Panc1 (cell line): Measurements from ENCODE around the gene ARHGEF6. TPM values are rescaled to one million over a fixed set of nuclear protein-coding genes. Genes with fewer than 3 reads are reported as not detected.

Experiments
- ATAC-seq: fragments of 200-7000 bp; cut with Tn5 transposase; 2 replicates; pipeline ENCODE4 v1.9.1; 2020; ENCODE audit warnings: mild to moderate bottlenecking, moderate library complexity
- BruUV-seq: library from RNA; stranded (reverse); fragments of 400-500 nt; replicated peaks from 2 replicates; lab custom pipeline; 2021; lab: Mats Ljungman, UMichigan
- CTCF ChIA-PET: fragments of 300-600 bp; sonication (Branson Sonifier 250); formaldehyde crosslinking; loops from one replicate; lab custom pipeline; 2022; ENCODE audit warnings: antibody characterized with exemption; lab: Charles Lee
- POLR2A ChIA-PET: fragments of 300-600 bp; sonication (Branson Sonifier 250); formaldehyde crosslinking; loops from one replicate; lab custom pipeline; 2022; ENCODE audit warnings: antibody characterized with exemption; lab: Charles Lee
- DNase-seq: peaks from one replicate; pipeline ENCODE4 v3.0.0-alpha.2; 2010; ENCODE audit warnings: low read depth, low spot score
- H3K27ac ChIP-seq: 2 replicates; pipeline ENCODE4 v1.5.1; 2011; ENCODE audit warnings: mild to moderate bottlenecking, low read length, inconsistent platforms
- H3K27me3 ChIP-seq: fragments of 200-500 bp; sonication (Bioruptor generic); 2 replicates; pipeline ENCODE4 v1.6.0; 2014; ENCODE audit warnings: low read length, inconsistent platforms; ENCODE audit not compliant: control insufficient read depth, insufficient read depth
- H3K36me3 ChIP-seq: fragments of 200-500 bp; sonication (Bioruptor generic); 2 replicates; pipeline ENCODE4 v1.5.1; 2014; ENCODE audit warnings: inconsistent platforms, mild to moderate bottlenecking, low read length, moderate library complexity; ENCODE audit not compliant: control insufficient read depth, insufficient read depth
- H3K4me1 ChIP-seq: 2 replicates; pipeline ENCODE4 v1.5.1; 2011; ENCODE audit warnings: inconsistent platforms, mild to moderate bottlenecking, low read length, moderate library complexity; ENCODE audit not compliant: control insufficient read depth, insufficient read depth
- H3K4me3 ChIP-seq, 2 experiments: 2 replicates each; pipeline ENCODE4 v1.5.1; 2011 to 2012; ENCODE audit warnings: low read depth in 2 of 2, low read length in 2 of 2, mild to moderate bottlenecking in 2 of 2, inconsistent platforms in 1 of 2, moderate library complexity in 1 of 2
- H3K9me3 ChIP-seq: fragments of 200-500 bp; sonication (Bioruptor generic); 2 replicates; pipeline ENCODE4 v1.5.1; 2014; ENCODE audit warnings: low read depth, mild to moderate bottlenecking, inconsistent platforms, low read length, moderate library complexity; ENCODE audit not compliant: control insufficient read depth, insufficient read depth
- POLR2AphosphoS5 ChIP-seq: IDR thresholded peaks from 2 replicates; pipeline ENCODE4 v1.6.1; 2012; ENCODE audit warnings: mild to moderate bottlenecking, low read depth, low read length, moderate library complexity
- SIN3A ChIP-seq: IDR thresholded peaks from 2 replicates; pipeline ENCODE4 v1.6.1; 2012; ENCODE audit warnings: low read depth, mild to moderate bottlenecking, low read length, moderate library complexity, borderline replicate concordance; ENCODE audit not compliant: insufficient read depth
- TCF7L2 ChIP-seq: IDR thresholded peaks from 2 replicates; pipeline ENCODE4 v1.6.1; 2011; ENCODE audit warnings: mild to moderate bottlenecking, low read depth, low read length, inconsistent platforms
- in situ Hi-C: cut with HindIII; loops from 2 replicates; pipeline ENCODE4 v1.10.0; 2016; ENCODE audit warnings: low sequenced_read_pairs, low pct_unique_long_range_greater_than_20kb
- intact Hi-C: fragments of 100-400 bp; cut with micrococcal nuclease; formaldehyde crosslinking; loops from one replicate; pipeline ENCODE4 v1.10.0; 2022; ENCODE audit not compliant: unreplicated experiment
- total RNA-seq: library from RNA; stranded (reverse); gene quantifications from one replicate; pipeline ENCODE4 v1.2.1, GENCODE V29; 2021; ENCODE audit not compliant: unreplicated experiment
- TF ChIP-seq, protein P1 (sequence below), 2 experiments: IDR thresholded peaks; 2 replicates each; pipeline ENCODE4 v1.6.1; 2011 to 2012; ENCODE audit warnings: low read depth in 2 of 2, control low read depth in 1 of 2, low read length in 1 of 2, mild to moderate bottlenecking in 1 of 2, moderate library complexity in 1 of 2; ENCODE audit not compliant: insufficient read depth in 1 of 2
- TF ChIP-seq, protein P2 (sequence below): fragments of 450-650 bp; IDR thresholded peaks from 2 replicates; pipeline ENCODE4 v1.5.1; 2017; ENCODE audit warnings: mild to moderate bottlenecking

Gene ARHGEF6
- total RNA-seq, 1 experiment from 2014 or later = 35.5 TPM

DNA sequence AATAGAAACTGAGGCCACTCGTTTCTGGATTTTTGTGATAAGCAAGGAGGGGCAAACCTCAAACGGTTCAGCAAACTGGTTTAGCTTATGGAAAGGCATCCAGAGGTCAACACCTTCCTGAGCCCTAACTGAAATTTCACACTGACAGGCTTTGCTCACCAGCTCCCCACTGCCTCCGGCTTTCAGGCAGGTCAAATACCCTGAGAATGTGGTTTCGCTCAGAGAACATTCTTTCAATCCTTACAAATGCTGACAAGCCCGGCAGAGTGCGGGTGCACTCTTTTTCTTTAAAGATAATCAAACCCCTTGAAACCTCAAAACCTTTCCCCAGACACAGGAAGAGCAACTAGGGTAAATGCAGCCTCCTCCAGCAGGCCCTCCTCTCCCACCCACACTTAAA, 91.3 kb downstream of the ARHGEF6 start:
- H3K27ac ChIP-seq = no peak overlapping the region
- no peaks in the 10 kb centered on the region for H3K27me3 ChIP-seq
- no TSS peak for BruUV-seq
- no peak for ATAC-seq
- ChIA-PET POLR2A (no interaction called here), CTCF (no interaction called here)
- no peaks in the 10 kb centered on the region for H3K9me3 ChIP-seq
- TF ChIP-seq POLR2AphosphoS5 (no peak), TCF7L2 (no peak), SIN3A (no peak)
- TF ChIP-seq, protein P1, sequence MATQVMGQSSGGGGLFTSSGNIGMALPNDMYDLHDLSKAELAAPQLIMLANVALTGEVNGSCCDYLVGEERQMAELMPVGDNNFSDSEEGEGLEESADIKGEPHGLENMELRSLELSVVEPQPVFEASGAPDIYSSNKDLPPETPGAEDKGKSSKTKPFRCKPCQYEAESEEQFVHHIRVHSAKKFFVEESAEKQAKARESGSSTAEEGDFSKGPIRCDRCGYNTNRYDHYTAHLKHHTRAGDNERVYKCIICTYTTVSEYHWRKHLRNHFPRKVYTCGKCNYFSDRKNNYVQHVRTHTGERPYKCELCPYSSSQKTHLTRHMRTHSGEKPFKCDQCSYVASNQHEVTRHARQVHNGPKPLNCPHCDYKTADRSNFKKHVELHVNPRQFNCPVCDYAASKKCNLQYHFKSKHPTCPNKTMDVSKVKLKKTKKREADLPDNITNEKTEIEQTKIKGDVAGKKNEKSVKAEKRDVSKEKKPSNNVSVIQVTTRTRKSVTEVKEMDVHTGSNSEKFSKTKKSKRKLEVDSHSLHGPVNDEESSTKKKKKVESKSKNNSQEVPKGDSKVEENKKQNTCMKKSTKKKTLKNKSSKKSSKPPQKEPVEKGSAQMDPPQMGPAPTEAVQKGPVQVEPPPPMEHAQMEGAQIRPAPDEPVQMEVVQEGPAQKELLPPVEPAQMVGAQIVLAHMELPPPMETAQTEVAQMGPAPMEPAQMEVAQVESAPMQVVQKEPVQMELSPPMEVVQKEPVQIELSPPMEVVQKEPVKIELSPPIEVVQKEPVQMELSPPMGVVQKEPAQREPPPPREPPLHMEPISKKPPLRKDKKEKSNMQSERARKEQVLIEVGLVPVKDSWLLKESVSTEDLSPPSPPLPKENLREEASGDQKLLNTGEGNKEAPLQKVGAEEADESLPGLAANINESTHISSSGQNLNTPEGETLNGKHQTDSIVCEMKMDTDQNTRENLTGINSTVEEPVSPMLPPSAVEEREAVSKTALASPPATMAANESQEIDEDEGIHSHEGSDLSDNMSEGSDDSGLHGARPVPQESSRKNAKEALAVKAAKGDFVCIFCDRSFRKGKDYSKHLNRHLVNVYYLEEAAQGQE (IDR thresholded peaks at IDR 0.05; ENCODE audit: insufficient read depth in 1 of 2, low read depth in 2 of 2, low read length in 1 of 2) = no peak
- TF ChIP-seq, protein P2, sequence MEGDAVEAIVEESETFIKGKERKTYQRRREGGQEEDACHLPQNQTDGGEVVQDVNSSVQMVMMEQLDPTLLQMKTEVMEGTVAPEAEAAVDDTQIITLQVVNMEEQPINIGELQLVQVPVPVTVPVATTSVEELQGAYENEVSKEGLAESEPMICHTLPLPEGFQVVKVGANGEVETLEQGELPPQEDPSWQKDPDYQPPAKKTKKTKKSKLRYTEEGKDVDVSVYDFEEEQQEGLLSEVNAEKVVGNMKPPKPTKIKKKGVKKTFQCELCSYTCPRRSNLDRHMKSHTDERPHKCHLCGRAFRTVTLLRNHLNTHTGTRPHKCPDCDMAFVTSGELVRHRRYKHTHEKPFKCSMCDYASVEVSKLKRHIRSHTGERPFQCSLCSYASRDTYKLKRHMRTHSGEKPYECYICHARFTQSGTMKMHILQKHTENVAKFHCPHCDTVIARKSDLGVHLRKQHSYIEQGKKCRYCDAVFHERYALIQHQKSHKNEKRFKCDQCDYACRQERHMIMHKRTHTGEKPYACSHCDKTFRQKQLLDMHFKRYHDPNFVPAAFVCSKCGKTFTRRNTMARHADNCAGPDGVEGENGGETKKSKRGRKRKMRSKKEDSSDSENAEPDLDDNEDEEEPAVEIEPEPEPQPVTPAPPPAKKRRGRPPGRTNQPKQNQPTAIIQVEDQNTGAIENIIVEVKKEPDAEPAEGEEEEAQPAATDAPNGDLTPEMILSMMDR = no peak
- H3K4me1 ChIP-seq = peaks cover 3% of the 10 kb centered on the region
- in situ Hi-C loops (no loop called here), intact Hi-C loops (no loop called here)
- DNase-seq = no peak
- H3K36me3 ChIP-seq = no peaks in the 10 kb centered on the region
- no peak overlapping the region for H3K4me3 ChIP-seq

- in situ Hi-C loops = no loop called here
- intact Hi-C loops = no loop called here
- BruUV-seq = no TSS peak
- Histone ChIP-seq H3K4me1 (peaks cover 3% of the 10 kb centered on the region; the same call in 1 of the 2 replicates), H3K9me3 (no peaks in the 10 kb centered on the region), H3K4me3 (no peak overlapping the region), H3K27me3 (no peaks in the 10 kb centered on the region), H3K36me3 (no peaks in the 10 kb centered on the region), H3K27ac (no peak overlapping the region)
- ATAC-seq (no peak), DNase-seq (no peak)
- ChIA-PET POLR2A (no interaction called here), CTCF (no interaction called here)
- no peak for TF ChIP-seq TCF7L2
These were observed 93.3 kb downstream of the ARHGEF6 start for GRCh38 chrX:136687457-136687856.

DNA sequence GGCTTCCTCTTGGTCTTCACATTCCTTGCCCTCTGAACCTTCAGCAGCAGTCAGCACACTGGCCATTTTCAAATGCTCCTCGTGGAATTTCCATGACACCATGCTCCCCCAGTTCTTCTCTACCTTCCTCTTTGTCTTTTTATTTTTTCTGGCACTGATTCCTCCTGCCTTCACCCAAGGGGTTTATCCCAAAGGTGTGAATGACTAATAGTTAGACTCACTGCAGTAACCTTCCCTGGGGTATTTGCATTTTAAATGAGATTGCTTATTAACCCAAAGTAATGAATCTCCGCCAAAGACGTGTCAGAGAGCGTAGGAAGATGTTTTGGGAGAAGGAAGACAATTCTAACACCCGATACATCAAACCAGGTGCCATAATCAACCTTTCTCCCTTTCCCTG, 96.6 kb downstream of the ARHGEF6 start:
- intact Hi-C loops (no loop called here), in situ Hi-C loops (no loop called here)
- Histone ChIP-seq H3K36me3 (no peaks in the 10 kb centered on the region), H3K9me3 (no peaks in the 10 kb centered on the region), H3K27ac (no peak overlapping the region), H3K27me3 (no peaks in the 10 kb centered on the region), H3K4me3 (no peak overlapping the region), H3K4me1 (no peaks in the 10 kb centered on the region)
- TF ChIP-seq, protein P2 = no peak
- TF ChIP-seq, protein P1 (IDR thresholded peaks at IDR 0.05; ENCODE audit: insufficient read depth in 1 of 2, low read depth in 2 of 2, low read length in 1 of 2) = no peak
- TF ChIP-seq TCF7L2 (no peak), SIN3A (no peak), POLR2AphosphoS5 (no peak)
- ChIA-PET CTCF (no interaction called here), POLR2A (no interaction called here)
- no peak for ATAC-seq
- no peak for DNase-seq
- no TSS peak for BruUV-seq
